ENCODE measurements around the gene C5orf58. TPM values are rescaled to one million over a fixed set of nuclear protein-coding genes. Genes with fewer than 3 reads are reported as not detected.
A peak's percentile ranks its signal among the peaks of the same experiment; 100 is the strongest.

C5orf58 gene
- not detected for total RNA-seq

DNA sequence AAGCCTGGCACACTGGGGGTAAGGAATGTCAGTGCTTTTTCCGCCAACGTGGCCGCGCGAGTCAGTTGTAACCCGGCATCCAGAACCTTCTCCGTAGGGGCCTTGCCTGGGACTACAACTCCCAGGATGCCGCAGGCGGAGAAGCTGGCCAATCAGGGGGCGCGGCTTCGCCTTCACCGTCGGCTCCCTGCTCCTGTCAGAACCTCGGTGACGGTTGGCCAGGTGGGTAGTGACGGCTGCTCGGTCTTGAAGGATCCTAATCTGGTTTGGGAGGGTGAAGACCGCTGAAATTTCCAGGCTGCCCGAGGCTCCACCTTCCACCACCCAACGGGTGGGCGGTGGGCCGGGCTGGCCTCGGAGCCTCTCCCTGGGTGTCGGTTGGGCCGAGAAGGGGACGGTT is at the start of gene C5orf58:
Gene C5orf58 (plus strand): TSS at position 200 of the 400 bp plus-strand sequence. CDS start 1,992 bp downstream, outside the sequence.
- WGBS, 2 donors = 85 to 93% methylated on average over 21 to 27 of the region's 27 CpGs
- DNase-seq = no peak
- intact Hi-C loops (cut with DNase I) = no loop called here
- no peaks in the 10 kb centered on the region for H3K4me1 ChIP-seq
- no peaks in the 10 kb centered on the region for H3K9me3 ChIP-seq
- H3K27ac ChIP-seq = no peak within 1 kb of the TSS
- no peak for TF ChIP-seq POLR2A (IDR thresholded peaks at IDR 0.05)
- TF ChIP-seq, protein P1, sequence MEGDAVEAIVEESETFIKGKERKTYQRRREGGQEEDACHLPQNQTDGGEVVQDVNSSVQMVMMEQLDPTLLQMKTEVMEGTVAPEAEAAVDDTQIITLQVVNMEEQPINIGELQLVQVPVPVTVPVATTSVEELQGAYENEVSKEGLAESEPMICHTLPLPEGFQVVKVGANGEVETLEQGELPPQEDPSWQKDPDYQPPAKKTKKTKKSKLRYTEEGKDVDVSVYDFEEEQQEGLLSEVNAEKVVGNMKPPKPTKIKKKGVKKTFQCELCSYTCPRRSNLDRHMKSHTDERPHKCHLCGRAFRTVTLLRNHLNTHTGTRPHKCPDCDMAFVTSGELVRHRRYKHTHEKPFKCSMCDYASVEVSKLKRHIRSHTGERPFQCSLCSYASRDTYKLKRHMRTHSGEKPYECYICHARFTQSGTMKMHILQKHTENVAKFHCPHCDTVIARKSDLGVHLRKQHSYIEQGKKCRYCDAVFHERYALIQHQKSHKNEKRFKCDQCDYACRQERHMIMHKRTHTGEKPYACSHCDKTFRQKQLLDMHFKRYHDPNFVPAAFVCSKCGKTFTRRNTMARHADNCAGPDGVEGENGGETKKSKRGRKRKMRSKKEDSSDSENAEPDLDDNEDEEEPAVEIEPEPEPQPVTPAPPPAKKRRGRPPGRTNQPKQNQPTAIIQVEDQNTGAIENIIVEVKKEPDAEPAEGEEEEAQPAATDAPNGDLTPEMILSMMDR (IDR thresholded peaks at IDR 0.05) = no peak
- H3K36me3 ChIP-seq (replicated peaks in 1 of 2; ENCODE audit: insufficient read depth in 1 of 2, low read depth in 2 of 2) = no peaks in the 10 kb centered on the region
- H3K27me3 ChIP-seq = no peaks in the 10 kb centered on the region
- H3K4me3 ChIP-seq = no peak within 1 kb of the TSS
- no peak for ATAC-seq

GRCh38 chr5:170183816-170184687 is 48.7 kb upstream of the C5orf58 start:
- no peaks in the 10 kb centered on the region for H3K27me3 ChIP-seq
- H3K4me1 ChIP-seq = no peaks in the 10 kb centered on the region
- no peaks in the 10 kb centered on the region for H3K9me3 ChIP-seq
- H3K27ac ChIP-seq = no peak overlapping the region
- ATAC-seq (peak; percentile 75), DNase-seq (peak; percentile 62 to 69 (median 66))
- no peak overlapping the region for H3K4me3 ChIP-seq
- TF ChIP-seq POLR2A (IDR thresholded peaks at IDR 0.05) = no peak
- TF ChIP-seq, protein P1 (IDR thresholded peaks at IDR 0.05) = peak; percentile 56 to 67 (median 59)
- no peaks in the 10 kb centered on the region for H3K36me3 ChIP-seq (replicated peaks in 1 of 2; ENCODE audit: insufficient read depth in 1 of 2, low read depth in 2 of 2)
- WGBS, 2 donors = 37 to 47% methylated on average over 12 of the region's 12 CpGs
- intact Hi-C loops (cut with DNase I) = loop anchor here (5.0 kb wide), 1 partner anchor 77 kb away; the partner anchor contains the start of gene FOXI1

DNA sequence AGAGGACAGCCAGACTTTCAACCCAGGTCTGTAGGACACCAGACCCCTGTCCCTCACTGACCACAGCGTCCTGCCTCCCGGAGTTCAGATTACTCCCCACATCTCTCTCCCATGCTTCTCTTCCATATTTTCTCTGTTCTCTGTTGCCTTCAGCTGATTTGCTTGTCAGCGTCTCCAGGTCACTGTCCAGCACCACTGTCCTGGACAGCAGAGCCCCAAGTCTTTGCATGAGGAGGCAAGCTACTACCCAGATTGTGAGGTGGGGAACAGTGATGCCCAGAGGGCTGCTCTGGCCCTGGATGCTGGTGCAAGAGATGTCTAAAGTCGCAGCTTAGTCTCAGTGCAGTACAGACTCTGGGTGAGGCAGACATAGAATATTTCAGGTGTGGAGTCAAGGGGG is 48.0 kb upstream of the C5orf58 start:
- Histone ChIP-seq H3K9me3 (no peaks in the 10 kb centered on the region), H3K36me3 (replicated peaks in 1 of 2; ENCODE audit: insufficient read depth in 1 of 2, low read depth in 2 of 2) (no peaks in the 10 kb centered on the region), H3K4me1 (no peaks in the 10 kb centered on the region), H3K27ac (no peak overlapping the region), H3K27me3 (no peaks in the 10 kb centered on the region), H3K4me3 (no peak overlapping the region)
- DNase-seq (no peak), ATAC-seq (no peak)
- TF ChIP-seq POLR2A (IDR thresholded peaks at IDR 0.05) = no peak
- TF ChIP-seq, protein P1 (IDR thresholded peaks at IDR 0.05) = no peak
- 70 to 73% methylated on average over 4 of the region's 4 CpGs for WGBS, 2 donors
- intact Hi-C loops (cut with DNase I) = loop anchor here (5.0 kb wide), 1 partner anchor 77 kb away; the partner anchor contains the start of gene FOXI1

DNA sequence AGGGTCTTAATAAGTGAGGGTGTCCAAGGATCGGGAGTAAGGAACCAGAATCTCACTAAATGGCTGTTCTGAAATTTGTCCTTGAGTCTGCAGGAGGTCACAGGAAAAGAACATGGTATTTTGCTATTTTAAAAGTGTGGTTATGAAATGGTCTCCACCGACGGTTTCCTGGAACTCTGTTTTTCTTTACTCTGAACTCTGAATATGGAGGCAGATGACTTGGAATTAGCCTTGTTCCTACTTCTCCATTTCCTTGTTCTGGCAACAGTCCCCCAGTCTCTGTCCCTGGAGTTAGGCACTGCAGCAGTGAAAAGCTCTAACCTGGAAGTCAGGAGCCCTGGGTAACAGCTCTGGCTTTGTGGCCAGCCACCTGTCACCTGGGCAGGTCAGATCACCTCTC is 46.6 kb upstream of the C5orf58 start:
- DNase-seq = no peak

GRCh38 chr5:170186856-170187255 is 45.9 kb upstream of the C5orf58 start:
- Histone ChIP-seq H3K9me3 (no peaks in the 10 kb centered on the region), H3K27me3 (no peaks in the 10 kb centered on the region), H3K4me1 (no peaks in the 10 kb centered on the region), H3K4me3 (no peak overlapping the region), H3K27ac (no peak overlapping the region), H3K36me3 (replicated peaks in 1 of 2; ENCODE audit: insufficient read depth in 1 of 2, low read depth in 2 of 2) (no peaks in the 10 kb centered on the region)
- WGBS, 2 donors = 74 to 80% methylated on average over 7 of the region's 7 CpGs
- intact Hi-C loops (cut with DNase I) = no loop called here
- no peak for DNase-seq
- no peak for ATAC-seq
- TF ChIP-seq, protein P1 (IDR thresholded peaks at IDR 0.05) = no peak
- no peak for TF ChIP-seq POLR2A (IDR thresholded peaks at IDR 0.05)

More for the DNA sequence above, 46.6 kb upstream of the C5orf58 start:
- no peak for TF ChIP-seq POLR2A (IDR thresholded peaks at IDR 0.05)
- no peaks in the 10 kb centered on the region for H3K36me3 ChIP-seq (replicated peaks in 1 of 2; ENCODE audit: insufficient read depth in 1 of 2, low read depth in 2 of 2)
- H3K27ac ChIP-seq = no peak overlapping the region
- 52 to 62% methylated on average over 3 of the region's 3 CpGs for WGBS, 2 donors
- H3K4me1 ChIP-seq = no peaks in the 10 kb centered on the region
- H3K4me3 ChIP-seq = no peak overlapping the region
- no peaks in the 10 kb centered on the region for H3K9me3 ChIP-seq
- no peak for ATAC-seq
- no peaks in the 10 kb centered on the region for H3K27me3 ChIP-seq
- intact Hi-C loops (cut with DNase I) = no loop called here
